ENCODE results near the gene ZNF135. TPM values are rescaled to one million over a fixed set of nuclear protein-coding genes. Genes with fewer than 3 reads are reported as not detected.
A peak's percentile ranks its signal among the peaks of the same experiment; 100 is the strongest.

The ZNF135 gene
- total RNA-seq, 1 experiment from 2014 or later = not detected

DNA sequence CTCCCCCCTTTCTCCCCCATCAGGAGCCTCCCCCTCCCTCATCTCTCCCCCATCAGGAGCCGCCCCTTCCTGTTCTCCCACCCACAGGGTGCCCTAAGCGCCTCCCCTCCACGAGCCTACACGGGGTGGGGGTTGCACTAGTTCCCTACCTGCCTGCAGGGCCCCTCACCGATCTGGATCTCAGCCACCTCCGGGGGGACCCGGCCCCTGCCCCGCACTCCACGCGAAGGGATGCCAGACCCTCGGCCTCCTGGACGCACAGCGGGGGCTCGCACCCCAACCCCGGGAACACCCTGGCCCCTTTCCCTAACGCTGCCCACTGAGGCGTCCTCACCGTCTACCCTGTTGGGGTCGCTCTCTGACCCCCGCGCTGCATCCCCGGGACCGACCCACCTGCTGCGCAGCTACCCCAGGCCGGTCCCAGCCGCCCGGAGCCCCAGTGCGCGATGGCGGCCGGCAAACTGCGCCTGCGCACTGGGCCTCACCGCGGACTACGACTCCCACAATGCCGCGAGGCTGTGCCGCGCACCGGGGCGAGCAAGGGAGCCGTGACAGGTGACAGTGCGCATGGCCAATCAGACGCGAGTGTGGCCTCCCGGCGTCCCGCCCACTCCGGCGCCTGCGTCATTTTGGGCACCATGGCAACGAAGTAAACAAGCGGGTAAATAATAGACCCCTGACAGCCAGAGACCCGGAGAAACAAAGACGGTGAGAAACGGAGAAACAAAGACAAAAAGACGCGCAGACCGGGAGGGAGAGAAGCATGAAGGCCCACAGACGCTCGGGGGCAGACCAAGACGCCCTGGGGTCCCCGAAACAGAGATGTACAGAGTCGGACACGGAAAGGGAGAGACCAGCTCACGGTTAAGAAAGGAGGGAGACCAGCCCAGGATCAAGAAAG, 38.9 kb downstream of the ZNF135 start, which contains the start of gene ZSCAN18:
Gene ZSCAN18, minus strand, starts transcription at position 451 of the 901 bp plus-strand sequence. CDS start 7,964 bp downstream, outside the sequence.
- peak within 1 kb of the TSS; percentile 99 for H3K27ac Mint-ChIP-seq (ENCODE audit: unreplicated experiment)
- CTCF ChIA-PET = no interaction called here
- no peak for TF ChIP-seq CTCF (IDR thresholded peaks at IDR 0.05; ENCODE audit: unreplicated experiment)
- BruUV-seq (replicated peaks) = no TSS peak
- peaks cover 36% of the 10 kb centered on the region for H3K36me3 Mint-ChIP-seq (ENCODE audit: insufficient read depth, unreplicated experiment)
- H3K4me1 Mint-ChIP-seq (ENCODE audit: low read depth, unreplicated experiment) = peaks cover 11% of the 10 kb centered on the region
- peak; percentile 98 for DNase-seq
- intact Hi-C loops (cut with micrococcal nuclease; ENCODE audit: unreplicated experiment) = no loop called here
- peak within 1 kb of the TSS; percentile 79 for H3K4me3 Mint-ChIP-seq (ENCODE audit: low read depth, unreplicated experiment)
- no peaks in the 10 kb centered on the region for H3K27me3 Mint-ChIP-seq (ENCODE audit: unreplicated experiment)
- peaks cover 15% of the 10 kb centered on the region for H3K9me3 Mint-ChIP-seq (ENCODE audit: low read depth, unreplicated experiment)

DNA sequence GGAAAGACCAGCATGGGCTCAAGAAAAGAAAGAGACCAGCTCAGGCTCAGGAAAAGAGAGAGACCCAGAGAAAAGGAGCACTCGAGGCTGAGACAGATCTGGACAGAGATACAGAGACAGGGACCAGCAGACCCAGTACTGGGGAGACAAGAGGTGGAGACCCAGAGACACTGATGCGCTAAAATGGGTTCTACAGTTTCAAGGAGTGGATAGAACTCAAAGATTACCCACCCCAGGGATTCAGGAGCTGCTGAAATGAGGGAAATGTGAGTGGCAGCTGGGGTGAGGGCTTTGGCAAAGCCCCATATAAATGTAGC, 39.6 kb downstream of the ZNF135 start:
- CTCF ChIA-PET = no interaction called here
- Mint-ChIP-seq H3K36me3 (ENCODE audit: insufficient read depth, unreplicated experiment) (peaks cover 31% of the 10 kb centered on the region), H3K4me3 (ENCODE audit: low read depth, unreplicated experiment) (peak overlapping the region; percentile 79), H3K27me3 (ENCODE audit: unreplicated experiment) (no peaks in the 10 kb centered on the region), H3K9me3 (ENCODE audit: low read depth, unreplicated experiment) (peaks cover 17% of the 10 kb centered on the region), H3K27ac (ENCODE audit: unreplicated experiment) (peak overlapping the region; percentile 99), H3K4me1 (ENCODE audit: low read depth, unreplicated experiment) (peaks cover 11% of the 10 kb centered on the region)
- BruUV-seq (replicated peaks) = TSS peak; percentile 98
- no peak for TF ChIP-seq CTCF (IDR thresholded peaks at IDR 0.05; ENCODE audit: unreplicated experiment)
- no peak for DNase-seq
- intact Hi-C loops (cut with micrococcal nuclease; ENCODE audit: unreplicated experiment) = no loop called here

DNA sequence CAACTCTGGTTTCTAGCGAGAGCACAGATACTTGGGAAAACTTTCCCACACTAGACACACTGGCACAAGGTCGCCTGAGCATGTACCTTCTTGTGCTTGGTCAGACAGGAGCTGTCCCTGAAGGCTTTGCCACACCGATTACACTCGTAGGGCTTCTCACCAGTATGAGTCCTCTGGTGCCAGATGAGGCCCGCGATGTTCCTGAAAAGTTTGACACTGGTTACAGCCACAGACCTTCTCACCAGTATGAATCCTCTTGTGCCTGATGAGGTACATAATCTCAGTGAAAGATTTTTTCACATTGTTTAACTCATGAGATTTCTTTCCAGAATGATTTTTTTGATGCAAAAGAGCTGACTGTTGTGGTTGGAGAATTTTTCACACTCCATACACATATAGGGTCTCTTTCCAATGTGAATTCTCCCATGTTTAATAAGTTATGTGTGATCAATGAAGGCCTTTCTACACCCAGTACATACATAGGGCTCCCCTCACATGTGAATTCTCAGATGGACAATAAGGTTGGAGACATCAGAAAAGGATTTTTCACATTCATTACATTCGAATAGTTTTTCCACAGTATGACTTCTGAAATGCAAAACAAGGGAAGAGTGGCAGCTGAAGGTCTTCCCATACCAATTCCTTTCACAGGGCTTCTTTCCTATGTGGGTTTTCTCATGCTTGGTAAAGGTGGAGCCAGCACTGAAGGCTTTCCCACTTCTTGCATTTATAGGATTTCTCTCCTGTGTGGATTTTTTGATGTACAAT, 48.9 kb downstream of the ZNF135 start:
- no peaks in the 10 kb centered on the region for H3K36me3 Mint-ChIP-seq (ENCODE audit: insufficient read depth, unreplicated experiment)
- no peak overlapping the region for H3K27ac Mint-ChIP-seq (ENCODE audit: unreplicated experiment)
- intact Hi-C loops (cut with micrococcal nuclease; ENCODE audit: unreplicated experiment) = loop anchor here (2.0 kb wide), 1 partner anchor 61 kb away; no protein-coding TSS in a partner anchor
- TF ChIP-seq CTCF (IDR thresholded peaks at IDR 0.05; ENCODE audit: unreplicated experiment) = no peak
- DNase-seq = no peak
- CTCF ChIA-PET = no interaction called here
- H3K27me3 Mint-ChIP-seq (ENCODE audit: unreplicated experiment) = no peaks in the 10 kb centered on the region
- no peak overlapping the region for H3K4me3 Mint-ChIP-seq (ENCODE audit: low read depth, unreplicated experiment)
- no TSS peak for BruUV-seq (replicated peaks)
- H3K9me3 Mint-ChIP-seq (ENCODE audit: low read depth, unreplicated experiment) = peaks cover 20% of the 10 kb centered on the region
- no peaks in the 10 kb centered on the region for H3K4me1 Mint-ChIP-seq (ENCODE audit: low read depth, unreplicated experiment)

DNA sequence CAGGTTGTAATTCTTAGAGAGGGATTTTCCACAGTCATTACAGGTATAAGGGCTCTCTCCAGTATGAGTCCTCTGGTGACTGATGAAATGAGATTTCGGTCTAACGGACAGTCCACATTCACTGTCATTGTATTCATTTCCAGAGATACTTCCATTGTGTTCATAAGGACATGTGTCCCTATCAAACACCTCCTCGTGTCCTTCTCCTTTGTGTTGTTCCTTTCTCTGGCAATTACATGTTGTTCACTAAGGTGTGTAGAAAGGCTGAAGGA, 49.4 kb downstream of the ZNF135 start:
- Mint-ChIP-seq H3K27ac (ENCODE audit: unreplicated experiment) (no peak overlapping the region), H3K4me1 (ENCODE audit: low read depth, unreplicated experiment) (no peaks in the 10 kb centered on the region), H3K27me3 (ENCODE audit: unreplicated experiment) (no peaks in the 10 kb centered on the region), H3K36me3 (ENCODE audit: insufficient read depth, unreplicated experiment) (no peaks in the 10 kb centered on the region), H3K4me3 (ENCODE audit: low read depth, unreplicated experiment) (no peak overlapping the region), H3K9me3 (ENCODE audit: low read depth, unreplicated experiment) (peaks cover 16% of the 10 kb centered on the region)
- CTCF ChIA-PET = no interaction called here
- DNase-seq = no peak
- no TSS peak for BruUV-seq (replicated peaks)
- TF ChIP-seq CTCF (IDR thresholded peaks at IDR 0.05; ENCODE audit: unreplicated experiment) = no peak
- intact Hi-C loops (cut with micrococcal nuclease; ENCODE audit: unreplicated experiment) = no loop called here
